NT2/D1 (cell line): ENCODE measurements around the gene SLC5A10.

Experiments used
- SUZ12 ChIP-seq: IDR thresholded peaks from 2 replicates; pipeline ENCODE4 v1.6.1; 2011; ENCODE audit not compliant: insufficient read length, insufficient read depth; ENCODE audit errors: extremely low read depth
- YY1 ChIP-seq: IDR thresholded peaks from 2 replicates; pipeline ENCODE4 v1.6.1; 2011; ENCODE audit not compliant: insufficient read length, insufficient read depth
- ZNF274 ChIP-seq: IDR thresholded peaks from 2 replicates; pipeline ENCODE4 v1.6.1; 2011; ENCODE audit warnings: mild to moderate bottlenecking, low read depth, low read length

GRCh38 chr17:18977021-18977420 is 25.1 kb downstream of the SLC5A10 start:
- TF ChIP-seq YY1 (no peak), ZNF274 (no peak), SUZ12 (no peak)
